ENCODE measurements around the gene COX5B.

DNA sequence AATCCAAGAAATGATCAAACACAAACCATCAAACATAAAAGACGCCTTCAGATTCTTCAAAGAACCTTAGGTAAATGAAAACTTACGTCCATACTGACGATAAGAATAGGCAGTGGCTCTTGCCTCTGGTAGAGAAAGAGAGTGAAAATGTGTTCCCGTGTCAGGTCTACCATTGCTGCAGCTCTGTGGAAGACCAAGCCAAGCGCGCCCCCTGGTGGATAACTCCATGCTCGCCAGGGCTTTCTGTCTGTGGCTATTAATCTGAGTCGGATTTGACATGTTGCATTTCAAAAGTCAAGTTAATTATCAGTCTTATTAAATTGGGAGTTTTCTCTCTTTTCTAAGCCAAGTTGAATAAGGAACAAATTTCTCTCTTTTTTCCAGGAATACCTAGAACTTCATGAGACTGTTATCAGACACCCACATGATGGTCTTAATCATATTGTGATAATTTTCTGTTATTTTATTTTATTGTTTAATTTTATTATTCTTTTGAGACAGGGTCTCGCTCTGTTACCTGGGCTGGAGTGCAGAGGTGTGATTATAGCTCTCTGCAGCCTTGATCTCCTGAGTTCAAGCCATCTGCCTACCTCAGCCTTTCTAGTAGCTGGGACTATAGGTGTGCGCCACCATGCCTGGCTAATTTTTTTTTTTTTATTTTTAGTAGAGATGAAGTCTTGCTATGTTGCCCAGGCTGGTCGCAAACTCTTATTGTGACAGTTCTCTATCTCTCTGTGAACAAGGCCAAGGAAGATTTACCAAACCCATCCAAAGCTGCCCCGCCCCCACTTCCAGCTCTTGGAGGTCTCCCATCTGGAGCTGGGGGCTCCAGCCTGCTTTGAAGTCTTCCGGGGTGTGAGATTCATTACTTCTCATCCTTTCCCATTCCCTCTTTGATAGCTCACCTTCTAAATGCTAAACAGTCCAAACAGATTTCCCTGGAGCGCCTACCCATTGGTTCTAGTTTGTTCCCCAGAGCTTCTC lies 51.7 kb downstream of the COX5B start:
- TF ChIP-seq, protein P1, sequence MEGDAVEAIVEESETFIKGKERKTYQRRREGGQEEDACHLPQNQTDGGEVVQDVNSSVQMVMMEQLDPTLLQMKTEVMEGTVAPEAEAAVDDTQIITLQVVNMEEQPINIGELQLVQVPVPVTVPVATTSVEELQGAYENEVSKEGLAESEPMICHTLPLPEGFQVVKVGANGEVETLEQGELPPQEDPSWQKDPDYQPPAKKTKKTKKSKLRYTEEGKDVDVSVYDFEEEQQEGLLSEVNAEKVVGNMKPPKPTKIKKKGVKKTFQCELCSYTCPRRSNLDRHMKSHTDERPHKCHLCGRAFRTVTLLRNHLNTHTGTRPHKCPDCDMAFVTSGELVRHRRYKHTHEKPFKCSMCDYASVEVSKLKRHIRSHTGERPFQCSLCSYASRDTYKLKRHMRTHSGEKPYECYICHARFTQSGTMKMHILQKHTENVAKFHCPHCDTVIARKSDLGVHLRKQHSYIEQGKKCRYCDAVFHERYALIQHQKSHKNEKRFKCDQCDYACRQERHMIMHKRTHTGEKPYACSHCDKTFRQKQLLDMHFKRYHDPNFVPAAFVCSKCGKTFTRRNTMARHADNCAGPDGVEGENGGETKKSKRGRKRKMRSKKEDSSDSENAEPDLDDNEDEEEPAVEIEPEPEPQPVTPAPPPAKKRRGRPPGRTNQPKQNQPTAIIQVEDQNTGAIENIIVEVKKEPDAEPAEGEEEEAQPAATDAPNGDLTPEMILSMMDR (IDR thresholded peaks at IDR 0.05), result peak; percentile 94
- TF ChIP-seq EZH2 (IDR thresholded peaks at IDR 0.05) (no peak), EZH2phosphoT487 (IDR thresholded peaks at IDR 0.05) (no peak)

Measured in neural progenitor cell (in vitro differentiated cells).